ENCODE measurements around the gene RABEP2.

The RABEP2 gene

GRCh38 chr16:28904828-28905227 lies 20.2 kb downstream of the RABEP2 start:
- Histone ChIP-seq H3K4me1 (ENCODE audit: control insufficient read depth, low read length) (peaks cover 7% of the 10 kb centered on the region), H3K79me2 (ENCODE audit: control insufficient read depth, low read length) (no peaks in the 10 kb centered on the region), H3F3A (ENCODE audit: control insufficient read depth, insufficient read depth) (no peaks in the 10 kb centered on the region), H3K27me3 (ENCODE audit: control insufficient read depth, low read length) (no peaks in the 10 kb centered on the region), H3K4me3 (ENCODE audit: low read length) (no peak overlapping the region), H3K9me2 (replicated peaks; ENCODE audit: control insufficient read depth, low read length) (no peaks in the 10 kb centered on the region), H3K27ac (ENCODE audit: low read depth, low read length) (no peak overlapping the region), H4K20me1 (ENCODE audit: control insufficient read depth, insufficient read depth, low read depth, low read length) (no peaks in the 10 kb centered on the region), H3K36me3 (ENCODE audit: control insufficient read depth, low read length) (peaks cover 27% of the 10 kb centered on the region), H3K4me2 (ENCODE audit: low read length) (no peak overlapping the region), H3K9me3 (ENCODE audit: control insufficient read depth, insufficient read depth, low read length) (no peaks in the 10 kb centered on the region)
- TF ChIP-seq EZH2phosphoT487 (IDR thresholded peaks at IDR 0.05; ENCODE audit: borderline replicate concordance, low read length) (no peak), CTCF (IDR thresholded peaks at IDR 0.05; ENCODE audit: low read depth, low read length, poor library complexity, severe bottlenecking) (no peak)

- H3K27ac ChIP-seq (ENCODE audit: low read depth, low read length) = no peak overlapping the region
- H3K27me3 ChIP-seq (ENCODE audit: control insufficient read depth, low read length) = no peaks in the 10 kb centered on the region
- peaks cover 25% of the 10 kb centered on the region for H3K36me3 ChIP-seq (ENCODE audit: control insufficient read depth, low read length)
- no peaks in the 10 kb centered on the region for H3K79me2 ChIP-seq (ENCODE audit: control insufficient read depth, low read length)
- no peaks in the 10 kb centered on the region for H3F3A ChIP-seq (ENCODE audit: control insufficient read depth, insufficient read depth)
- H4K20me1 ChIP-seq (ENCODE audit: control insufficient read depth, insufficient read depth, low read depth, low read length) = no peaks in the 10 kb centered on the region
- TF ChIP-seq CTCF (IDR thresholded peaks at IDR 0.05; ENCODE audit: low read depth, low read length, poor library complexity, severe bottlenecking) (no peak), EZH2phosphoT487 (IDR thresholded peaks at IDR 0.05; ENCODE audit: borderline replicate concordance, low read length) (no peak)
- H3K9me3 ChIP-seq (ENCODE audit: control insufficient read depth, insufficient read depth, low read length) = no peaks in the 10 kb centered on the region
- H3K4me2 ChIP-seq (ENCODE audit: low read length) = no peak overlapping the region
- H3K4me1 ChIP-seq (ENCODE audit: control insufficient read depth, low read length) = peaks cover 2% of the 10 kb centered on the region
- no peaks in the 10 kb centered on the region for H3K9me2 ChIP-seq (replicated peaks; ENCODE audit: control insufficient read depth, low read length)
- H3K4me3 ChIP-seq (ENCODE audit: low read length) = no peak overlapping the region
These were observed 20.7 kb downstream of the RABEP2 start for GRCh38 chr16:28904363-28904762.

GRCh38 chr16:28903344-28904042 lies 21.5 kb downstream of the RABEP2 start:
- Histone ChIP-seq H3K4me3 (ENCODE audit: low read length) (no peak overlapping the region), H3K79me2 (ENCODE audit: control insufficient read depth, low read length) (no peaks in the 10 kb centered on the region), H4K20me1 (ENCODE audit: control insufficient read depth, insufficient read depth, low read depth, low read length) (no peaks in the 10 kb centered on the region), H3K27ac (ENCODE audit: low read depth, low read length) (no peak overlapping the region), H3K4me2 (ENCODE audit: low read length) (no peak overlapping the region), H3K9me3 (ENCODE audit: control insufficient read depth, insufficient read depth, low read length) (no peaks in the 10 kb centered on the region), H3K9me2 (replicated peaks; ENCODE audit: control insufficient read depth, low read length) (no peaks in the 10 kb centered on the region), H3K4me1 (ENCODE audit: control insufficient read depth, low read length) (no peaks in the 10 kb centered on the region), H3F3A (ENCODE audit: control insufficient read depth, insufficient read depth) (no peaks in the 10 kb centered on the region), H3K27me3 (ENCODE audit: control insufficient read depth, low read length) (no peaks in the 10 kb centered on the region), H3K36me3 (ENCODE audit: control insufficient read depth, low read length) (peaks cover 23% of the 10 kb centered on the region)
- no peak for TF ChIP-seq EZH2phosphoT487 (IDR thresholded peaks at IDR 0.05; ENCODE audit: borderline replicate concordance, low read length)
- TF ChIP-seq CTCF (IDR thresholded peaks at IDR 0.05; ENCODE audit: low read depth, low read length, poor library complexity, severe bottlenecking) = no peak
